ENCODE measurements around the gene KIF5A.

The KIF5A gene

GRCh38 chr12:57628280-57629191, 78.7 kb downstream of the KIF5A start:
- no peak for DNase-seq (ENCODE audit: low read depth in 1 of 2, low spot score in 1 of 2)

- DNase-seq (ENCODE audit: low read depth in 1 of 2, low spot score in 1 of 2): no peak
Measured at GRCh38 chr12:57629897-57630471, 80.1 kb downstream of the KIF5A start.

- no peak for DNase-seq (ENCODE audit: low read depth in 1 of 2, low spot score in 1 of 2)
Measured at GRCh38 chr12:57630891-57631433, 81.1 kb downstream of the KIF5A start.

GRCh38 chr12:57631566-57632072, 81.8 kb downstream of the KIF5A start:
- DNase-seq (ENCODE audit: low read depth in 1 of 2, low spot score in 1 of 2): no peak

GRCh38 chr12:57632073-57632957, 82.5 kb downstream of the KIF5A start:
- DNase-seq (ENCODE audit: low read depth in 1 of 2, low spot score in 1 of 2): no peak

GRCh38 chr12:57632958-57633840, 83.4 kb downstream of the KIF5A start, which contains the start of gene B4GALNT1:
Gene B4GALNT1, minus strand, starts transcription at chr12:57633201. Its CDS starts 1,069 bp downstream, at chr12:57632132.
- peak; percentile 37 to 57 for DNase-seq (ENCODE audit: low read depth in 1 of 2, low spot score in 1 of 2)
